GM12878 (cell line): ENCODE measurements around the gene RET.

Source experiments
- BCLAF1 ChIP-seq: fragments of 450-650 bp; IDR thresholded peaks from 2 replicates; pipeline ENCODE4 v1.6.1; 2017; ENCODE audit warnings: antibody characterized with exemption, mild to moderate bottlenecking, moderate library complexity
- CHD1 ChIP-seq: IDR thresholded peaks from 2 replicates; pipeline ENCODE4 v1.6.1; 2012; ENCODE audit warnings: low read depth, low read length, improper control_type of control experiment
- CREB1 ChIP-seq: IDR thresholded peaks from 2 replicates; pipeline ENCODE4 v1.6.1; 2012; ENCODE audit warnings: low read depth, mild to moderate bottlenecking, inconsistent platforms
- CTCF ChIP-seq, 3 experiments: IDR thresholded peaks in 2 of 3; conservative IDR thresholded peaks in 1 of 3; 2 replicates each; pipeline ENCODE4 v1.5.1; 2011; ENCODE audit warnings: low read depth in 3 of 3, low read length in 3 of 3, mild to moderate bottlenecking in 3 of 3, control low read depth in 2 of 3, moderate library complexity in 2 of 3, inconsistent platforms in 1 of 3, mixed read lengths in 1 of 3; ENCODE audit not compliant: control insufficient read depth in 2 of 3, insufficient read depth in 1 of 3; ENCODE audit errors: extremely low read depth in 1 of 3
- NRF1 ChIP-seq: conservative IDR thresholded peaks from 2 replicates; pipeline ENCODE4 v1.6.1; 2011; ENCODE audit warnings: mild to moderate bottlenecking, low read depth, low read length, improper control_type of control experiment
- RFX5 ChIP-seq: IDR thresholded peaks from 2 replicates; pipeline ENCODE4 v1.6.1; 2011; ENCODE audit warnings: low read depth, low read length, improper control_type of control experiment
- USF1 ChIP-seq: IDR thresholded peaks from 2 replicates; pipeline ENCODE4 v1.6.1; 2011; ENCODE audit warnings: borderline replicate concordance, low read depth, mild to moderate bottlenecking, moderate library complexity, mixed read lengths, low read length; ENCODE audit not compliant: insufficient read depth; ENCODE audit errors: extremely low read length

GRCh38 chr10:43065761-43066160 lies 11.1 kb upstream of the RET start:
- TF ChIP-seq CTCF (IDR thresholded peaks at IDR 0.05 in 2 of 3, conservative IDR thresholded peaks at IDR 0.05 in 1 of 3; ENCODE audit: control insufficient read depth in 2 of 3, extremely low read depth in 1 of 3, insufficient read depth in 1 of 3, low read depth in 3 of 3, low read length in 3 of 3) (no peak), RFX5 (no peak), NRF1 (no peak), CHD1 (no peak), USF1 (no peak), BCLAF1 (no peak), CREB1 (no peak)
